Activated CD8-positive, alpha-beta memory T cell treated with anti-CD3 and anti-CD28 coated beads for 24 hours (primary cell): ENCODE data around the gene SPRED2.

Experiments used
- DNase-seq: peaks from one replicate; pipeline ENCODE4 v3.0.0-alpha.2; 2020

The SPRED2 gene

DNA sequence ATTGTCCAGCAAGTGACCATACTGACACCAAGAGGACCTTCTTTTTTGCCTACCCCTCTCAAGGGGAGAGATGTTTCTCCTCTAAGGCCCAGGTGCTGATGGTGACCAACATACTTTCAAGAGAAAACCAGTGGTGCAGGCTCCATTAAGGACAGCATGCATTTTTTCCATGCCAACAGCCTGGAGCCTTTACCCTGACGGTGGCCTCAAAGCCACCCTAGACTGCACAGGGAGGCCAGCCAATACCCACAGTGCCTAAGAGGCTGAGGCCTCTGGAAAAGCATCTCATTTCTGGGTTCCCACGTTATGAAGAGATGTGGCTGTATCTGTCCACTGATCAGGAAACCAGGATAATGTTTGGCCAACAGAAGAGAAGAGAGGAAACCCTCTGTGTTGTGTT, 19.3 kb downstream of the SPRED2 start:
- DNase-seq: no peak

DNA sequence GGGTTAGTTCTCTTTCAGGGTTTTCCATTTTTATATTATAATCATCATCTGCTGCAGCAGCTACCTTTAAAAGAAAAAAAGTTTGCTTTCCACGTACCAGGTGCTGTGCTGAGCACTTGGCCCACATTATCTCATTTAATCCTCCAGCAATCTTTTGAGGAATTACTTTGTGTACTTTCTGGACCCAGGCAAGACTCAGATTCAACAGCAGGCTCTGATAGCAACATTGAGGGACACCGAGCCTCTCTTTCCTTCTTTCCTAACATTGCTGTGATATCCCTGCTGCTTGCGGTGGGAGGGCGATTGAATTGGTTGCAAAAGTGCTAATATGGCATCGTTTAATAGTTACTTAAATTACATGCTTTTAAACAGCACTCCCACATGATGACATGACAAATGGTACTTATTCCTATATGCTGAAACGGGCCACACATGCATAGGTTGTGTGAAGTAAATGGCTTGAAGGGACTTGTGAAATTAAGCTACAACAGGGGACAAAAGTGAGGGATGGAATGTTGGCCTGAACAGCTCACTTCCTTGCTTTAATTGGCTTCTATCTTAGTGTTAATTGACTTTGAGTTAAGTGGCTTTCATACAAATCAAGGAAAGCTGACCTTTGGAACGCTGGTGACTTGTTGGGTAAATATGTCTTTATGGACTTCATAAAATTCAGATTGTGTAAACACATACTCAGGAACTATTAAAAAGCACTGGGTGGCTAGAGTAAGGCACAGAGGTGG, 21.2 kb downstream of the SPRED2 start:
- DNase-seq: no peak

DNA sequence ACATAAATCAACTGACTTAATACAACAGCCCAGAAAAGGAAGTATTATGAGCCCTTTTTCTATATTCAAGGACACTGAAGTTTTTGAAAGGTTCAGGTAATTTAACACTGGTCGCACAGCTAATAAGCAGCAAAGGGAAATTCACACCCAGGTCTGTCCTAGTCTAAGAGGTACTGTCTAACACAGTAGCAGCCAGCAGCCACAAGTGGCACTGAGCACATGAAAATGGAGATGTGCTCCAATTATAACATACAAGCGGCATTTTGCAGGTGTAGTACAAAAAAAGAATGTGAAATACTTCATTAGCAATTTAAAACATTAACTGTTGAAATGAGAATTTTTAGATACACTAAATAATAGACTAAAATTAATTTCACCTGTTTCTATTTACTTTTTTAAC, 23.4 kb downstream of the SPRED2 start:
- DNase-seq: no peak

DNA sequence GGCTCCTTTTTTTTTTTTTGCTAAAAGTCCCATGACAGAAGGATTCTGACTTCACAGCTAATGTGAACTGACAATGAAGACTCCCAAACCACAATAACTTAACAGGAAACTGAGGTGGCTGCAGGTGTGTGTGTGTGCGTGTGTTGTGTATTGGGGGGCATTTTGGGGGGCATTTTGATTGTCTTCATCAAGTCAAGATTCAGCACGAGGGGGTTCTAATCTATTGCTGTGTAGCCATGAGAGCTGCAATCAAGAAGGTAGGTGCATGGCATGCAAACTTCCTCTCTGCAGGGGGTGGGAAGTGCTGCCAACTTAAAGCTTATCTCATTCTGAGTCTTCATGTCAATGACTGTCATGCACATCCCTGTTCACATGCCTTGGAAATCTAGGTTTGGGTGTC, 25.2 kb downstream of the SPRED2 start:
- no peak for DNase-seq

DNA sequence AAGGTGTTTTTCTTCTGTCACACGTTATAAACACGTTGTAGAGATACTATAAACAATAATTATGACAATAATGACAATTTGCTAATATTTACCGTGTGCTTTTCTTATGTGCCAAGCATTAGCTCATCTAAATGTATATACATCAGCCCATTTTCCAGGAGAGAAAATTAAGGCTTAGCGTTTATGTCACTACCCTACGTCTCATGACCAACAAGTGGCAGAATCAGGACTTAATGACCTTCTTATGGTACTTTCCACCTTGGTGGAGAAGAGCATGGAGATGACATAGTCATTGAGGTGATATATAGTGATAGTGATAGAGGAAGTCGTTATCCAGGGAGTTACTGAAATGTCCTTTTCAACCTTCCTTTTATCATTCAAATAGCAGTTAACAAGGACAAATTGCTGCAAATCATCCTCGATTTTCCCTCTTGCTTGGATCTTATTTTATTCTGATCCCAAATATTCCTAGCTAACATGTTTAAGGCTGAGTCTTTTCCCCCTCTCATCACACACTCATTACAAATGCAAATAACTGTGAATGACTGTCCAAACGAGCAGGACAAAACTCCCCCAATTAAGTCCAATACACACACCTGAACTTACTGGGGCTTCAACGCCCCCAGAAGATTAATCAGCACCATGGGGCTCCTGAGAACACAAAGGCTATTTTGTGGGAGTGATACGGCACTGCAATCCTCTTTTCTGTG, 27.3 kb downstream of the SPRED2 start:
- no peak for DNase-seq

- no peak for DNase-seq
These were observed 28.9 kb downstream of the SPRED2 start for GRCh38 chr2:65403529-65403915.

GRCh38 chr2:65402780-65403528, 29.4 kb downstream of the SPRED2 start:
- no peak for DNase-seq

DNA sequence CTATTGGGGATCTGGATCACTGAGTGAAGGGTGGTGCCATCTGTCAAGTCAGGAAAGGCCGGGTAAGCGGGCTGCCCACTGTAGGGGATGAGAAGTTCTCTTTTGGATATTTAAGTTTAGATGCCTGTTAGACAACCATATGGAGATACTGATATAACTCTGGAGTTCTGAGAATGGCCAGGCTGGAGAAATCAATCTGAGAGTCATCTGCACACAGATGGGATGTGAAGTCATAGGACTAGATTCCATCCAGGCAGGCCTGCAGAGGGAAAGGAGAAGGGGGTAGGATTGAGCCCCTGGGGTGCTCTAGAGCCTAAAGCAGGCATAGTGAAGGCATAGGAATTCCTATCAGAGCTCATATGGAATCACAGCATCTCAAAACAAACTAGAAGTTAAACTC, 30.1 kb downstream of the SPRED2 start:
- DNase-seq: no peak

- no peak for DNase-seq
These were observed 35.3 kb downstream of the SPRED2 start for GRCh38 chr2:65397122-65397521.

GRCh38 chr2:65396348-65397026, 35.9 kb downstream of the SPRED2 start:
- no peak for DNase-seq

DNA sequence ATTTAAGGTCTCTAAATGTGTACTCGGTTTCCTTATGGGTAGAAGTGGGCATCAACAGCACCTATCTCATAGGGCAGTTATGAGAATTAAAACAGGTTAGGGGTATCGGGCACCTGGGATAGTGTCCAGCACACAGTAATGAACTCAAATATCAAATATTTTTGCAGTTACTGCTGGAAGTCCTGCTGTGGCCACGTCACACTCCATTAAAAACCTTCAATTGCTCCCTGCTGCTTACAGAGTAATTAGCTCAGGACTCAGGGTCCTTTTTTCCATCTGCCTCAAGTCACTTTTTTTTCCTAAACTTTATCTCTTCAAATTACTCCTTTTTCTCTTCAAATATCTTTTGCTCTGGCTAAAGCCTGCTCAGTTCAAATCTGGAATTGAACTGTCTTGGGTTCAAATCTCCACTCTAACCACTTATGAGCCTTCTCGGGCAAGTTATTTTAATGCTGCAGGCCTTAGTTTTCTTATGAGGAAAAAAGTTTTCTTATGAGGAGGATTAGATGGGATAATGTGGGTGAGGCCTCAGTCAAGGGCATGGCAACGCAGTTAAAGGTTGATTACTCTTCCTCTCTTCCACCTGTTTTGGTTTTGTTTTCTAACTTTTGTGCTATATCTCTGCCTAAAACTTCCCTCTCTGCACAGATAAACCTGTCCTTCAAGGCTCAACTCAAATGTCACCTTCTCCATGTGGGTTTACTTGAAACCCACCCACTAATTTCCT, 36.6 kb downstream of the SPRED2 start:
- DNase-seq: no peak

GRCh38 chr2:65393743-65394422, 38.5 kb downstream of the SPRED2 start:
- no peak for DNase-seq

- DNase-seq: no peak
These were observed 39.4 kb downstream of the SPRED2 start for GRCh38 chr2:65393046-65393445.

DNA sequence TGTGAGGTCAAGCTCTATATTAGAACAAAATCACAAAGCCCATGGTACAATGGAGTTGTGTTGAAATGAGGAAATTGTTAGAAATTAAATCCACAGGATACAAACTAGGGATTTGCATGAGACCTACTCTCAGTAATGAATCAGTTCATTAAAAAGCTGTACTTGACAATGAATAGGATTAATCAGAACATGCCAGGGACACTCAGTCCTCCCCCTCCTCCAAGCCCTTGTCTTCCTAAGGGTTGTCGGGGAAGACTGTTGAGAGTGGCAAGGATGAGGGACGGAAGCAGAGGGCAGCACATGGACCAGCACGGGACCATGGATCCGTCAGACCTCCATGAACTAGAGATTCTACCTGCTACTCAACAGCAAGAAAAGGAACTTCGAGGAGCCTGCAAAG, 39.8 kb downstream of the SPRED2 start:
- no peak for DNase-seq

DNA sequence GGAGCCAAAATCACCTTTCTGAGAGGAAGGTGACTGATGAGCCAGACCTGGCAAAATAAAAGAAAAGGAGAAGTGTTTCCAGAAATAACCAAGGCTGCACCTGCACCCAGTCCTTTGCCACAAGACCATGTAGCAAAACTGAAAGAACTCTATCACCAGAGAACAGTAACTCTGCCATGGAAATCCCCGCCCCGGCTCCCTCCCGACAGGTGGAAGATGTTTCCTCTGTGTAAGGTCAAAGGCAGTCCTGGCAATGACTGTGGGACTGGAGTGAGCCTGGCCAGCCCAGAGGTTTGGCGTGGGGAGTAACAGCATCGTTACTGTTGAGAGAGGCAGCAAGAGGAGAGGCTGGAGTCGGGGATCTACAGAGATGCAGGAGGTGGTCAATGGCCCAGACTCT, 42.3 kb downstream of the SPRED2 start:
- DNase-seq: no peak

DNA sequence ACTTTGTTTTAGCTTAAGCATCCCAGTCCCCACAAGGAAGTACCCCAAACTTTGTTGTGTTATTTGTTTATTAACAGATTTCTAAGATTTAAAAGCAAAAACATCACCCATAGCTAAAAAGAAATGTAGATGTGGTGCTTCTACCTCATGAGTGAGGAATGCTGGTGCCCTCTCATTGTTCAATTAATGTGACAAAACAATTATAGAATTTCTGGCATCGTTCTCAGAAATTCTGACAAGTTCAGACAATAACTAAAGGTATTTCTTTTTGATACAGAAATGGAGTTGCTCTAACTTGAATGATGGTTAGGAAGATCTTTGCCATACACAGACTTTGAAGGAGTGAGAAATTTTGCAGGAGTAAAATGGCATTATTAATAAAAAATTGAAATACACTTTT, 42.9 kb downstream of the SPRED2 start:
- DNase-seq: no peak

DNA sequence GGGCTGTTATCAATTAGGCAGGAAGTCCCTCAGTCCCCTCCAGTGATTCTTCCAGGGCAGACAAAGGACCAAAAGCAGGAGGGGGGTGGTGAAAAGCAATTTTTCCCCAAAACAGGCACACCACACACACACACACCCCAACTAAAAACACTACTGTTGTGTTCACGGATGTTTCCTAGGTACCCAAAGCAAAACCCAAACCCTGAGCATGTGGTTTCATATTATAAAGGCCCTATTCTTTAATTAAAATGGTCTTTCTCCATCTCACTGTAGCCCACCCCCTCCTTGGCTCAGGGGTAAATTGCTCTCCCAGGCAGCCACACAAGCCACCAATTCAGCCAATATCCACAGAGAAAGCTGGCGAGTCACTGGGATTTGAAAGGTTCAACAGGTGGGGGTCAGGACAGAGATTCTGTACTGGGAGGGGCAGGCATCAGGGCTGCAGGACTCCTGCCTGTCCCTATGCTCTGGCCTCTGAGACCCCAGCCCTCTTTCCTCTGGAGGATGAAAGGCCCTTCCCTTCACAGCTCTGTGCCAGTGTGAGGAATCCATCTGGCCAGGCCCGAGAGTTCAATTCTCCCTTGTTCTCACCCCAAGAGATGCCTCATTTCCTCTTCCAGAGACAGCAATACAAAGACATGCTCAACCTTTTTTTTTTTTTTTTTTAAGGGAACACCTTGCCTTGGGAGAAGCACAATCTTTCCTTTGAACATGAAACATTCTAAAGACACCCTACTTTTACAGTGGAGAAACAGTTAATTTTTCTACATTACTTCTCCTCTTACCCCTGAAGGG, 43.6 kb downstream of the SPRED2 start:
- DNase-seq: no peak

DNA sequence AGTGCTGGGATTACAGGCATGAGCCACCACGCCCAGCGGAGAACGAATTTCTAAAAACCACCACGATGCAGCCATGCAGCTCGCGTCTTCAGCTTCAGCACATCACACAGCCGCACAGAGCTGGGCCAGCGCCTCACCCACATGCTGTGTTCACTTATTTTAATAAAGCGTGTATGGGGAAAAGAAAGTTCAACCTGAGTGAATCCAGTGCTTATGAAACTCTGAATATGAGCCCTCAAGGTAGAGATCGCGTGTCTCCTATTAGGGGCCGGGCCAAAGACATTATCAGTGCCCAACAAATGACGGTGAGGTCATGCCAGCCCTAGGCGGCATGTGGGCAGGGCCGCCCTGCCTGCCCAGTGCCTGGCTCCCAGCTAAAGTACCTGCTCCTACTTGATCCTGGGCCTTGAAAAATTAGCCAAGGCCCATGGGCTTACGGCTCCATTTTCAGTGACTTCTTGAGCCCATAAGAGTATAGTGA, 44.3 kb downstream of the SPRED2 start:
- no peak for DNase-seq

DNA sequence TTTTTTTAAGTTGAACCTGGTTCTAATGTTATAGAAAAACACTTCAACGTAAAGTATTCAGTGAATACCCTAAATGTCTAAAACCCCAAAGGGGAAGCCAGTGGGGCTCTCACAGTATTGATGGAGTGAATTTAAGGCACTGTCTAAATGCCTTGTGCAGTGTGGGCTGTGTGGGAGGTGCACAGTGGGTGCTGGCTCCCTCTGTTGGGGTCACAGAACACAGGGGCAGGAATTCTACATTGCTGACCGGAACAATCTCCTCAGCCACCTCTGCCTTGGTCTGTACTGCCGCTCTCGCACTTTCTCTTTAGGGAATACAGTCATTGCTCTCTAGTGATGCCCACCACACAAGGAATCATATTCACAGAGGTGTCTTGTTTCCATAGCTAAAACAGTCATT, 45.4 kb downstream of the SPRED2 start:
- no peak for DNase-seq

DNA sequence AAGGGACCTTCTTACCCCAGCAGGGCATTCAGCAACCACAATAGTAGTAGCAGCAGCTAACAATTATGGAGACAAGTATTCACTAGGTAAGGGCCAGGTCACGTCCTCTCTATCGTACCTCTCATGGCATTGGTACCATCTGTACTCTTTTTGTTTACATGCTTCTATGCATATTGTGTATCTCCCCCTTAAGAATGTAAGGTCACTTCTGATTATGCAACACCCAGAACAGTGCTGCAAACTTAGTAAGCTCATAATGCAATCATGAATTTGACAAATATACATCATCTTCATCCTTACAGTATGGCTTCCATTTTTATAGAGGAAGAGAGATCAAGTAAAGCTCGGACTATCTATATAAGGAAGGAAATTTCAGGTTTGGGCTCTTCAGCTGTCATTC, 46.1 kb downstream of the SPRED2 start:
- DNase-seq: no peak
